NT2/D1 (cell line): ENCODE measurements around the gene GRHL3.
"Not testable (repeated sequence)": the region's sequence is repeated elsewhere in the genome, so short reads cannot be mapped to it uniquely, and the experiment has no call there.

ENCODE experiments used
- DNase-seq: peaks from one replicate; pipeline ENCODE4 v3.0.0-alpha.2; 2011; ENCODE audit warnings: low read depth, low spot score
- H3K27me3 ChIP-seq: 2 replicates; pipeline ENCODE4 v1.6.0; 2011; ENCODE audit warnings: mild to moderate bottlenecking; ENCODE audit not compliant: insufficient read length, insufficient read depth
- H3K36me3 ChIP-seq: 2 replicates; pipeline ENCODE4 v1.6.1; 2011; ENCODE audit warnings: mild to moderate bottlenecking, low read length, mixed read lengths; ENCODE audit not compliant: insufficient read depth, insufficient read length
- H3K4me1 ChIP-seq: 2 replicates; pipeline ENCODE4 v1.5.1; 2011; ENCODE audit not compliant: insufficient read depth, insufficient read length
- H3K4me3 ChIP-seq: 2 replicates; pipeline ENCODE4 v1.5.1; 2011; ENCODE audit warnings: low read depth; ENCODE audit not compliant: insufficient read length
- H3K9ac ChIP-seq: 2 replicates; pipeline ENCODE4 v1.6.0; 2011; ENCODE audit warnings: low read depth; ENCODE audit not compliant: insufficient read length
- H3K9me3 ChIP-seq: 2 replicates; pipeline ENCODE4 v1.5.1; 2011; ENCODE audit warnings: mild to moderate bottlenecking, low read length; ENCODE audit not compliant: insufficient read depth
- SUZ12 ChIP-seq: IDR thresholded peaks from 2 replicates; pipeline ENCODE4 v1.6.1; 2011; ENCODE audit not compliant: insufficient read length, insufficient read depth; ENCODE audit errors: extremely low read depth
- YY1 ChIP-seq: IDR thresholded peaks from 2 replicates; pipeline ENCODE4 v1.6.1; 2011; ENCODE audit not compliant: insufficient read length, insufficient read depth
- ZNF274 ChIP-seq: IDR thresholded peaks from 2 replicates; pipeline ENCODE4 v1.6.1; 2011; ENCODE audit warnings: mild to moderate bottlenecking, low read depth, low read length

GRHL3 gene

GRCh38 chr1:24279590-24280232, 39.4 kb upstream of the GRHL3 start:
- H3K36me3 ChIP-seq = no peaks in the 10 kb centered on the region
- no peaks in the 10 kb centered on the region for H3K4me1 ChIP-seq
- no peak for DNase-seq
- no peak overlapping the region for H3K4me3 ChIP-seq
- H3K9me3 ChIP-seq = no peaks in the 10 kb centered on the region
- TF ChIP-seq SUZ12 (no peak), ZNF274 (no peak), YY1 (no peak)
- H3K9ac ChIP-seq = no peak overlapping the region
- peaks cover 17% of the 10 kb centered on the region for H3K27me3 ChIP-seq

GRCh38 chr1:24281591-24281990, 37.6 kb upstream of the GRHL3 start:
- Histone ChIP-seq H3K4me1 (peaks cover 11% of the 10 kb centered on the region), H3K9me3 (no peaks in the 10 kb centered on the region)
- TF ChIP-seq SUZ12 = no peak
- no peak for TF ChIP-seq ZNF274
- TF ChIP-seq YY1 = no peak

GRCh38 chr1:24282491-24282890, 36.7 kb upstream of the GRHL3 start:
- H3K27me3 ChIP-seq = peaks cover 30% of the 10 kb centered on the region
- H3K9ac ChIP-seq = no peak overlapping the region
- H3K4me1 ChIP-seq = peaks cover 11% of the 10 kb centered on the region
- TF ChIP-seq YY1 (no peak), ZNF274 (no peak), SUZ12 (no peak)
- no peak overlapping the region for H3K4me3 ChIP-seq
- no peak for DNase-seq
- H3K36me3 ChIP-seq = no peaks in the 10 kb centered on the region
- H3K9me3 ChIP-seq = no peaks in the 10 kb centered on the region

More at GRCh38 chr1:24281591-24281990, 37.6 kb upstream of the GRHL3 start:
- Histone ChIP-seq H3K4me3 (no peak overlapping the region), H3K27me3 (peaks cover 30% of the 10 kb centered on the region), H3K36me3 (no peaks in the 10 kb centered on the region), H3K9ac (no peak overlapping the region)
- DNase-seq = no peak

- Histone ChIP-seq H3K4me1 (peaks cover 11% of the 10 kb centered on the region), H3K27me3 (peaks cover 30% of the 10 kb centered on the region), H3K9ac (no peak overlapping the region), H3K9me3 (no peaks in the 10 kb centered on the region), H3K4me3 (no peak overlapping the region), H3K36me3 (no peaks in the 10 kb centered on the region)
- TF ChIP-seq YY1 = no peak
- TF ChIP-seq ZNF274 = no peak
- TF ChIP-seq SUZ12 = no peak
- DNase-seq = no peak
These were observed 35.6 kb upstream of the GRHL3 start for GRCh38 chr1:24283326-24284155.

GRCh38 chr1:24284156-24284471, 35.0 kb upstream of the GRHL3 start:
- no peak overlapping the region for H3K9ac ChIP-seq
- H3K36me3 ChIP-seq = no peaks in the 10 kb centered on the region
- H3K27me3 ChIP-seq = peaks cover 34% of the 10 kb centered on the region
- no peak overlapping the region for H3K4me3 ChIP-seq
- H3K4me1 ChIP-seq = peaks cover 11% of the 10 kb centered on the region
- H3K9me3 ChIP-seq = no peaks in the 10 kb centered on the region
- TF ChIP-seq SUZ12 = no peak
- no peak for TF ChIP-seq YY1
- TF ChIP-seq ZNF274 = no peak
- DNase-seq = no peak

- Histone ChIP-seq H3K27me3 (peaks cover 41% of the 10 kb centered on the region), H3K36me3 (no peaks in the 10 kb centered on the region), H3K9ac (peak overlapping the region; percentile 57), H3K4me1 (peaks cover 11% of the 10 kb centered on the region), H3K9me3 (no peaks in the 10 kb centered on the region), H3K4me3 (no peak overlapping the region)
- no peak for DNase-seq
- TF ChIP-seq YY1 (no peak), SUZ12 (no peak), ZNF274 (no peak)
These were observed 33.9 kb upstream of the GRHL3 start for GRCh38 chr1:24285231-24285630.

GRCh38 chr1:24286246-24287010, 32.7 kb upstream of the GRHL3 start:
- DNase-seq = peak; percentile 98
- TF ChIP-seq SUZ12 = no peak
- TF ChIP-seq ZNF274 = no peak
- TF ChIP-seq YY1 = no peak
- no peak overlapping the region for H3K4me3 ChIP-seq
- peak overlapping the region; percentile 63 for H3K9ac ChIP-seq
- peaks cover 17% of the 10 kb centered on the region for H3K4me1 ChIP-seq
- peaks cover 50% of the 10 kb centered on the region for H3K27me3 ChIP-seq
- no peaks in the 10 kb centered on the region for H3K36me3 ChIP-seq
- no peaks in the 10 kb centered on the region for H3K9me3 ChIP-seq

GRCh38 chr1:24287779-24288178, 31.4 kb upstream of the GRHL3 start:
- not testable (repeated sequence) for H3K9me3 ChIP-seq, H3K36me3 ChIP-seq, H3K9ac ChIP-seq, H3K4me3 ChIP-seq, DNase-seq
- Histone ChIP-seq H3K27me3 (peaks cover 50% of the 10 kb centered on the region), H3K4me1 (peaks cover 17% of the 10 kb centered on the region)
